ENCODE measurements around the gene MGAT5B. TPM values are rescaled to one million over a fixed set of nuclear protein-coding genes. Genes with fewer than 3 reads are reported as not detected.

MGAT5B gene
- total and polyA plus RNA-seq, 8 donors = 0.10 to 1.7 (median 0.32) TPM; not detected in 4

DNA sequence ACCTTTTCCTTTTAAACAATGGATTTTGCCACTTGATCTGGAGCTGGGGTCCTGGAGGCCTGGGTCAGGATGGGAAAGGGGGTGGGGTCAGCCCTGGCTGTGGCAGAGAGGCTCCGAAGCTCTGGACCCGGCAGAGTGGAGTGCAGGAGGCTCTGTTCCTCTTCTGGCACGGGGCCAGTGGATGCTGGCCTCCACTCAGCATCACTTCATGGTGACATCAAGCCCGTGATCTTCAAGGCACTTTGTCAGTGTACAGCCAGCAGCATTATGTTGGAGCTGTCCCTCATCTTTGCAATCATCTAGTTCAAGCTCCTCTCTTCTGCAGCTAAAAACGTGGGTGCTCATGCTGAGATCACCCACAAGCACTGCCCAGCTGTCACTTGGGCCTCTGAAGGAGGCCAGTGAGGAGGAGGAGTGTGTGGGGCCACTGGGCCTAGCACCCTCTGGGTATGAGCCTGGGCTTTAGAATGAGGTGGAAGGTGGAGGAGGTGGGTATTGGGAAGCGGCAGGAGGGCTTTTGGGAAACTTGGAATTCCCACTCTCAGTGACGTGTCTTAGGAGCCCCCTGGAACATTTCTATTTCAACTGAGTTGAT, 45.9 kb upstream of the MGAT5B start:
- 59 to 72% (median 63%) methylated on average over 7 of the region's 7 CpGs for WGBS, 5 donors
- Histone ChIP-seq H3K27me3 (peaks cover 0 to 20% (median 0%) of the 10 kb centered on the region in 3 donors), H3K9me3 (no peaks in the 10 kb centered on the region), H3K4me3 (no peak overlapping the region), H3K4me1 (no peaks in the 10 kb centered on the region), H3K36me3 (no peaks in the 10 kb centered on the region), H3K27ac (no peak overlapping the region)
- no peak for DNase-seq
- TF ChIP-seq CTCF (IDR thresholded peaks at IDR 0.05) (no peak), EP300 (IDR thresholded peaks at IDR 0.05) (no peak), POLR2AphosphoS5 (IDR thresholded peaks at IDR 0.05) (no peak), POLR2A (IDR thresholded peaks at IDR 0.05) (no peak)
- intact Hi-C loops (cut with DNase I; ENCODE audit: low total_unique reads) = no loop called here

DNA sequence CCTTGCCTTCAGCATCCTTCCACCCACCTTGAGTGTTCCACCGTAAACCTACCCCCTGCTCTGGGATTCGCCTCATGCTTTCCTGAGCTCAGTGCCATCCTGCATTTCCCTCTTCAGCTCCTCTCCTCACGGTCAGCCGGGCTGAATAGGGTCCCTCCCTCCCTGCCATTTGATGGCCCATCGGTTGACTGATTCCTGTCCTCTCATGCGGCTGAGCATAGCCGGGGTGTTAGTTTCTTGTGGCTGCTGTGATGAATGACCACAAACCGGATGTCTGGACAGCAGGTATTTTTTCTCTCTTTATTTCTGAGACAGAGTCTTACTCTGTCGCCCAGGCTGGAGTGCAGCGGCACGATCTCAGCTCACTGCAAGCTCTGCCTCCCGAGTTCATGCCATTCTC, 44.1 kb upstream of the MGAT5B start:
- TF ChIP-seq POLR2AphosphoS5 (IDR thresholded peaks at IDR 0.05) (no peak), POLR2A (IDR thresholded peaks at IDR 0.05) (no peak), CTCF (IDR thresholded peaks at IDR 0.05) (no peak), EP300 (IDR thresholded peaks at IDR 0.05) (no peak)
- intact Hi-C loops (cut with DNase I; ENCODE audit: low total_unique reads) = no loop called here
- no peak overlapping the region for H3K27ac ChIP-seq
- no peaks in the 10 kb centered on the region for H3K36me3 ChIP-seq
- 79 to 88% (median 81%) methylated on average over 12 of the region's 12 CpGs for WGBS, 5 donors
- no peak for DNase-seq
- no peaks in the 10 kb centered on the region for H3K4me1 ChIP-seq
- no peak overlapping the region for H3K4me3 ChIP-seq
- peaks cover 0 to 20% (median 0%) of the 10 kb centered on the region in 3 donors for H3K27me3 ChIP-seq
- no peaks in the 10 kb centered on the region for H3K9me3 ChIP-seq

- TF ChIP-seq CTCF (IDR thresholded peaks at IDR 0.05) (no peak), POLR2AphosphoS5 (IDR thresholded peaks at IDR 0.05) (no peak), POLR2A (IDR thresholded peaks at IDR 0.05) (no peak), EP300 (IDR thresholded peaks at IDR 0.05) (no peak)
Measured at GRCh38 chr17:76826330-76827068, 41.7 kb upstream of the MGAT5B start.

DNA sequence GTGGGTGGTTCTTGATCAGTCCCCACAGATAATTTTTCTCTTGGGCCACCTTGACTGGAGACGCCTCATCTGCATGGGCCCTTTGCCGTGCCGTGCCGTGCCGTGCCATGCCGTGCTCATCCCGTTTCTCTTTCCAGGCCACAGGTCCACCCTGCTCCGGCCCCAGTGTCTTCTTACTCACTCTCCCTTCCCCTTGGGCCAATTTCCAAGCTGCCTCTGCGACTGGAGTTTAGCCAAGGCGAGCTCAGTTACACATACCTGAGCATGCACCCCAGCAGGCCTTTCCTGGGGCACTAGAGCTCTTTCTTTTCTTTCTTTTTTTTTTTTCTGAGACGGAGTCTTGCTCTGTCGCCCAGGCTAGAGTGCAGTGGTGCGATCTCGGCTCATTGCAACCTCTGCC, 40.5 kb upstream of the MGAT5B start:
- intact Hi-C loops (cut with DNase I; ENCODE audit: low total_unique reads) = no loop called here
- peaks cover 0 to 11% (median 0%) of the 10 kb centered on the region in 3 donors for H3K27me3 ChIP-seq
- H3K36me3 ChIP-seq = no peaks in the 10 kb centered on the region
- no peak for DNase-seq
- H3K4me3 ChIP-seq = no peak overlapping the region
- H3K9me3 ChIP-seq = no peaks in the 10 kb centered on the region
- TF ChIP-seq POLR2AphosphoS5 (IDR thresholded peaks at IDR 0.05) = no peak
- TF ChIP-seq POLR2A (IDR thresholded peaks at IDR 0.05) = no peak
- TF ChIP-seq EP300 (IDR thresholded peaks at IDR 0.05) = no peak
- TF ChIP-seq CTCF (IDR thresholded peaks at IDR 0.05) = no peak
- no peak overlapping the region for H3K27ac ChIP-seq
- no peaks in the 10 kb centered on the region for H3K4me1 ChIP-seq
- WGBS, 5 donors = 80 to 87% (median 85%) methylated on average over 10 to 14 of the region's 14 CpGs

More at GRCh38 chr17:76826330-76827068, 41.7 kb upstream of the MGAT5B start:
- H3K27me3 ChIP-seq = peaks cover 0 to 13% (median 0%) of the 10 kb centered on the region in 3 donors
- 65 to 72% (median 67%) methylated on average over 23 to 24 of the region's 24 CpGs for WGBS, 5 donors
- no peaks in the 10 kb centered on the region for H3K9me3 ChIP-seq
- DNase-seq = no peak
- intact Hi-C loops (cut with DNase I; ENCODE audit: low total_unique reads) = no loop called here
- H3K4me1 ChIP-seq = no peaks in the 10 kb centered on the region
- H3K36me3 ChIP-seq = no peaks in the 10 kb centered on the region
- H3K27ac ChIP-seq = no peak overlapping the region
- H3K4me3 ChIP-seq = no peak overlapping the region

All from stomach (tissue), 9 donors.